Posterior cingulate gyrus (tissue), 11 donors: ENCODE measurements around the gene WDR27.
A peak's percentile ranks its signal among the peaks of the same experiment; 100 is the strongest.
"Not testable (repeated sequence)": the region's sequence is repeated elsewhere in the genome, so short reads cannot be mapped to it uniquely, and the experiment has no call there.

Source experiments
- DNase-seq, 10 donors: peaks; one replicate each; pipeline versions ENCODE4 v3.0.0 to v3.0.0-alpha.2; 2020 to 2021; ENCODE audit warnings: mixed read lengths in 3 of 10
- intact Hi-C: fragments of 100-400 bp; cut with DNase I; formaldehyde crosslinking; loops from one replicate; pipeline ENCODE4 v1.15.1; 2023

The WDR27 gene

GRCh38 chr6:169620171-169621130 lies 81.4 kb downstream of the WDR27 start:
- intact Hi-C loops, result no loop called here
- DNase-seq, result no peak

- intact Hi-C loops, result no loop called here
- no peak for DNase-seq
Measured at GRCh38 chr6:169619650-169620049, 82.2 kb downstream of the WDR27 start.

- no peak for DNase-seq
- intact Hi-C loops, result no loop called here
Measured at GRCh38 chr6:169618526-169619490, 83.0 kb downstream of the WDR27 start.

- intact Hi-C loops, result no loop called here
- DNase-seq, result no peak
Measured at GRCh38 chr6:169617562-169617961, 84.3 kb downstream of the WDR27 start.

GRCh38 chr6:169608609-169609008 lies 93.2 kb downstream of the WDR27 start:
- DNase-seq, intact Hi-C loops: not testable (repeated sequence)

- intact Hi-C loops, result no loop called here
Measured at GRCh38 chr6:169604076-169604475, 97.8 kb downstream of the WDR27 start.

GRCh38 chr6:169601129-169601528 lies 100.7 kb downstream of the WDR27 start:
- intact Hi-C loops, DNase-seq: not testable (repeated sequence)

More at GRCh38 chr6:169604076-169604475, 97.8 kb downstream of the WDR27 start:
- DNase-seq, result no peak

- intact Hi-C loops, result no loop called here
- no peak for DNase-seq
Measured at GRCh38 chr6:169592558-169592957, 109.3 kb downstream of the WDR27 start.

- intact Hi-C loops, result no loop called here
- no peak for DNase-seq
Measured at GRCh38 chr6:169591616-169592015, 110.2 kb downstream of the WDR27 start.

GRCh38 chr6:169590376-169590939 lies 111.4 kb downstream of the WDR27 start:
- intact Hi-C loops, result no loop called here
- no peak for DNase-seq

GRCh38 chr6:169589699-169590257 lies 112.1 kb downstream of the WDR27 start:
- intact Hi-C loops, result no loop called here
- DNase-seq, result no peak

- DNase-seq, result no peak
- intact Hi-C loops, result no loop called here
Measured at GRCh38 chr6:169589293-169589692, 112.5 kb downstream of the WDR27 start.

- no peak for DNase-seq
- intact Hi-C loops, result no loop called here
Measured at GRCh38 chr6:169587975-169588374, 113.9 kb downstream of the WDR27 start.

GRCh38 chr6:169583886-169584541 lies 117.8 kb downstream of the WDR27 start:
- intact Hi-C loops, result no loop called here
- no peak for DNase-seq

- intact Hi-C loops, result no loop called here
- DNase-seq, result no peak
Measured at GRCh38 chr6:169579407-169580111, 122.3 kb downstream of the WDR27 start.

GRCh38 chr6:169577974-169578373 lies 123.9 kb downstream of the WDR27 start:
- DNase-seq, result no peak
- intact Hi-C loops, result no loop called here

- intact Hi-C loops, result no loop called here
- DNase-seq, result peak in 1 of 10 donors; percentile 67
Measured at GRCh38 chr6:169577236-169577635, 124.6 kb downstream of the WDR27 start.

GRCh38 chr6:169575821-169576220 lies 126.0 kb downstream of the WDR27 start:
- intact Hi-C loops, result no loop called here
- DNase-seq, result no peak

GRCh38 chr6:169575365-169575764 lies 126.5 kb downstream of the WDR27 start:
- intact Hi-C loops, result no loop called here
- DNase-seq, result no peak
